NCI-H2107 (cell line): ENCODE measurements around the gene CCR7.

Source experiments
- DNase-seq: peaks from one replicate; lab custom pipeline; 2025; lab: John Stamatoyannopoulos, UW

Gene CCR7

GRCh38 chr17:40516581-40517285 lies 48.5 kb downstream of the CCR7 start:
- no peak for DNase-seq

DNA sequence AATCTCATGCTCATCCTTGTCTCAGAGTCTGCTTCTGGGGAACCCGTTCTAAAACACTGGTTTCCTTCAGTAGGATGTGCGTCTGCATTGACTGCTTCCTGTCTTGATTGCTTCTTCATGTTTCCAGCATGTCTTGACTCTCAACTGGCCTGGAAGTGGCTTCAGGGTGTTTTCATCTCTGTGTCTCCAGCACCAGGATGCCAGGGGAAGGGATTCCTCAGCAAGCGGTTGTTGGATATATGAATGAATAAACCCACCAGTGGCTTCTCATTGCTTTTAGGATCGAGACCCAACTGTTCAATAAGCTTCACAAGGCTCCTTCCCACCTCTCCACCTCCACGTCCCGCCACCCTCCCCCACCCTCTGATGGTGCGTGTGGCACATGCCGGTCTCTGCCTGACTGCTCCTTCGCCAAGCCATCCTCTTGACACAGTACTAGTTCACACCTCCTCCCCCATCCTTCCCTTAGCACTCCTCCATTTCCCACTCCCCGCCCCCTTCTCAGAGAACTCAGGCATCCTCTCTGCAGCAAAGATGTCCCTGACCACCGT lies 49.7 kb downstream of the CCR7 start:
- DNase-seq, result no peak

- no peak for DNase-seq
These were observed 50.3 kb downstream of the CCR7 start for GRCh38 chr17:40515011-40515410.

DNA sequence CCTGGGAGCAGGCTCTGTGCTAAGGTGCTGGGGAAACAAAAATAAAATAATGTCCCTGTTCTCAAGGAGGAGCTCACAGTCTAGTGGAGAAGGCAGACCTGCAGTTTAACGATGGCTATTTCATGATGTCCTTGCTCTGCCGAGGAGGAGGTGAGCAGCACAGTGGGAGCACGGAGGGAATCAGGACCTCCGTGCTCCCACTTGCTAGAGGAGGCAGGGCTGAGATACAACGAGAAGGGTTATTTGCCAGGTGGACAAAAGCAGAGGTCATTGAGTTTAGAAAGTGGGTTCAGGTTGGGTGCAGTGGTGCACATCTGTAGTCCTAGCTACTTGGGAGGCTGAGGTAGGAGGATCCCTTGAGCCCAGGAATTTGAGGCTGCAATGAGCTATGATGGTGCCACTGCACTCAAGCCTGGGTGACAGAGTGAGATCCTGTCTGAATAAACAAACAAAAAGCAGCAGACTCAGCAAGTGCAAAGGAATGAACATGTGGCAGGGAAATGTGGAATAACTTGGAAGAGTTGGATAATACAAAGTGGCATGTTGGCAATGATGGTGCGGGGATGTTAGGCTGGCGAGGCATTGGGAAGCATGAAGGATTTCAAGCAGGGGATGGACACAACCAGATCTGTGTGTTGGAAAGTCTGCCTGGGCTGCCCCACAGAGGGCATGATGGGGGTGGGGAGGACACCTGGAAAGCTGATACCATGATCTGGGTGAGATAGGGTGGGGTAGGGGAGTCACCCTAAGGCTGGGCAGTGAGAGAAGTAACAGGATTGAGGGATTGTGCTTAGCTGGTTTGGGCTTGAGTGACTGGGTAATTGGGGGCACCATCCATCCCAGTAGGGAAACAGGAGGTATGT lies 51.0 kb downstream of the CCR7 start:
- DNase-seq, result no peak

GRCh38 chr17:40511667-40512220 lies 53.5 kb downstream of the CCR7 start:
- DNase-seq, result no peak

- no peak for DNase-seq
These were observed 54.1 kb downstream of the CCR7 start for GRCh38 chr17:40511136-40511535.

- DNase-seq, result no peak
These were observed 55.0 kb downstream of the CCR7 start for GRCh38 chr17:40510328-40510648.

DNA sequence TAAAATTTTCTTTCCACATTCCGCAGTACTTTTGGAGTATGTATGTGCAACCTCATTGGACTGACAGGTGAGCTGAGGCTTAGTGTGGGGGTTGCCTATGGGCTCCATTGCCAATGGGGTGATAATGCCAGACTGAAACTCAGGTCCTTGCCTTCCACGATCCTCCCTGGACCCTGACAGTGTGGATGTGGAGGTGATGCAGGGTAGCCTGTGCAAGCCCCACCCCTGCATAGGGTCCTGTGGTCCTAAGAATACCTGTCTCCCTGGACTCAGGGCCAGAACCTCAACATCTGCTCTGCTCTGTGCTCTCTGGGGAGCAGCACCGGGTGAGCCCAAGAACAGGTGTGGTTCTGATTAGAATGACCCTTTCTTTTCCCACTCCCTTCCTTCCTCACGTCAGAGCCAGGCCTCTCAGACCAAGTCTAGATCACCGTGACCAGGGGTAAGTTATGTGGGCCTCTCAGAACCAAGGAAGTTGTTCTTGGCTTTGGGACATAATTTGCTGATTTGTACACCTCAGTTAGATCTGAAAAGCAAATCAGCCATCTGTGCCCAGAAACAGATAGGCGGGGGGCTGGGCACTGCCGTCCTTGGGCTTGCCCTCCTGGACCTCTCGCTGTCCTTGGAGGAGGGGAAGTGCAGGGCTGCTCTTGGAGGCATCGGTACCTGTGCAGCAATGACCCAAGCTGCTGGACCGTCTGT lies 55.5 kb downstream of the CCR7 start:
- no peak for DNase-seq

DNA sequence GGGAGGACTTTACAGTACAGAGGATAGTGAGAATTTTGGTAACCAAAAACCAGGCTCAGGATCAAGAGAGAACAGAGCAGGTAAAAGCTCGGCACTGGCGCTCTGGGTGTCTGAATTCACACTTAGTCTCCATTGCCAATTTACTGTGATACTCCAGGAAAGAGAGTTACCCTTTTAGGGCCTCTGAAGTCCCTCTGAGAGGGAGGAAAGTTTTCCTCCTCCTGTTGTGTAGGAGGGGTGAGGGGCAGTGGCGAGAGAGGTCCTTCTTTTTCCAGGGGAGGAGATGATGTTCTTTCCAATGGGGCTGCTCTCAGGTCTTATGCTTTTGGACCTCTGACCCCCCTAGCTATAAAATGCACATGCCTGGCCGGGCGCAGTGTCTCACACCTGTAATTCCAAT lies 58.5 kb downstream of the CCR7 start:
- no peak for DNase-seq
